DND-41 (cell line): Measurements from ENCODE around the gene WARS2.
"Not testable (repeated sequence)": the region's sequence is repeated elsewhere in the genome, so short reads cannot be mapped to it uniquely, and the experiment has no call there.

Experiments
- EZH2 ChIP-seq: IDR thresholded peaks from 3 replicates; pipeline ENCODE4 v1.6.1; 2012; ENCODE audit warnings: borderline replicate concordance, low read depth, mild to moderate bottlenecking, moderate library complexity, low read length, inconsistent platforms; ENCODE audit not compliant: severe bottlenecking
- TF ChIP-seq, protein P1 (sequence below): IDR thresholded peaks from 2 replicates; pipeline ENCODE4 v1.5.1; 2012; ENCODE audit warnings: borderline replicate concordance, low read length, moderate library complexity, mild to moderate bottlenecking; ENCODE audit not compliant: poor library complexity, severe bottlenecking; ENCODE audit errors: extremely low read depth

DNA sequence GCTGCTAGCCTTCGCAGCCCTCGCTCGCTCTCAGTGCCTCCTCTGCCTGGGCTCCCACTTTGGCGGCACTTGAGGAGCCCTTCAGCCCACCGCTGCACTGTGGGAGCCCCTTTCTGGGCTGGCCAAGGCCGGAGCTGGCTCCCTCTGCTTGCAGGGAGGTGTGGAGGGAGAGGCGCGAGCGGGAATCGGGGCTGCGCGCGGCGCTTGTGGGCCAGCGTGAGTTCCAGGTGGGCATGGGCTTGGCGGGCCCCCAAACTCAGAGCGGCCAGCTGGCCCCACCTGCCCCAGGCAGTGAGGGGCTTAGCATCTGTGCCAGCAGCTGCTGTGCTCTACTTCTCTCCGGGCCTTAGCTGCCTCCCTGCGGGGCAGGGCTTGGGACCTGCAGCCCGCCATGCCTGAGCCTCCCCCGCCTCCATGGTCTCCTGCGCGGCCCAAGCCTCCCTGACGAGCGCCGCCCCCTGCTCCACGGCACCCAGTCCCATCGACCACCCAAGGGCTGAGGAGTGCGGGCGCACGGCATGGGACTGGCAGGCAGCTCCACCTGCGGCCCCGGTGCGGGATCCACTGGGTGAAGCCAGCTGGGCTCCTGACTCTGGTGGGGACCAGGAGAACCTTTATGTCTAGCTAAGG lies 31.0 kb upstream of the WARS2 start:
- TF ChIP-seq, protein P1, sequence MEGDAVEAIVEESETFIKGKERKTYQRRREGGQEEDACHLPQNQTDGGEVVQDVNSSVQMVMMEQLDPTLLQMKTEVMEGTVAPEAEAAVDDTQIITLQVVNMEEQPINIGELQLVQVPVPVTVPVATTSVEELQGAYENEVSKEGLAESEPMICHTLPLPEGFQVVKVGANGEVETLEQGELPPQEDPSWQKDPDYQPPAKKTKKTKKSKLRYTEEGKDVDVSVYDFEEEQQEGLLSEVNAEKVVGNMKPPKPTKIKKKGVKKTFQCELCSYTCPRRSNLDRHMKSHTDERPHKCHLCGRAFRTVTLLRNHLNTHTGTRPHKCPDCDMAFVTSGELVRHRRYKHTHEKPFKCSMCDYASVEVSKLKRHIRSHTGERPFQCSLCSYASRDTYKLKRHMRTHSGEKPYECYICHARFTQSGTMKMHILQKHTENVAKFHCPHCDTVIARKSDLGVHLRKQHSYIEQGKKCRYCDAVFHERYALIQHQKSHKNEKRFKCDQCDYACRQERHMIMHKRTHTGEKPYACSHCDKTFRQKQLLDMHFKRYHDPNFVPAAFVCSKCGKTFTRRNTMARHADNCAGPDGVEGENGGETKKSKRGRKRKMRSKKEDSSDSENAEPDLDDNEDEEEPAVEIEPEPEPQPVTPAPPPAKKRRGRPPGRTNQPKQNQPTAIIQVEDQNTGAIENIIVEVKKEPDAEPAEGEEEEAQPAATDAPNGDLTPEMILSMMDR, result not testable (repeated sequence)
- TF ChIP-seq EZH2, result not testable (repeated sequence)
